Liver (tissue), 9 donors: ENCODE data around the gene CD3D. TPM values are rescaled to one million over a fixed set of nuclear protein-coding genes. Genes with fewer than 3 reads are reported as not detected.

Experiments
- DNase-seq: peaks from one replicate; pipeline ENCODE4 v3.0.0-alpha.2; 2017; ENCODE audit warnings: low spot score
- H3K27ac ChIP-seq, 2 donors: one replicate each; pipeline ENCODE4 v1.7.0; 2013; ENCODE audit warnings: inconsistent platforms in 2 of 2, low read length in 2 of 2, control low read depth in 1 of 2, low read depth in 1 of 2, mild to moderate bottlenecking in 1 of 2
- H3K27me3 ChIP-seq, 4 donors: one replicate each; pipeline versions ENCODE4 v1.6.1 to v1.7.0; 2013; ENCODE audit warnings: low read length in 3 of 4, inconsistent platforms in 1 of 4, mild to moderate bottlenecking in 1 of 4, moderate library complexity in 1 of 4; ENCODE audit not compliant: control insufficient read depth in 4 of 4, insufficient read depth in 4 of 4
- H3K36me3 ChIP-seq, 4 donors: one replicate each; pipeline versions ENCODE4 v1.6.1 to v1.7.0; 2013; ENCODE audit warnings: low read length in 3 of 4, mild to moderate bottlenecking in 3 of 4, low read depth in 1 of 4, moderate library complexity in 1 of 4; ENCODE audit not compliant: control insufficient read depth in 4 of 4, insufficient read depth in 3 of 4
- H3K4me1 ChIP-seq, 4 donors: one replicate each; pipeline versions ENCODE4 v1.6.1 to v1.7.0; 2013; ENCODE audit warnings: low read length in 3 of 4, mild to moderate bottlenecking in 3 of 4, moderate library complexity in 1 of 4; ENCODE audit not compliant: control insufficient read depth in 4 of 4, insufficient read depth in 4 of 4
- H3K4me3 ChIP-seq, 3 donors: one replicate each; pipeline versions ENCODE4 v1.6.1 to v1.7.0; 2013; ENCODE audit warnings: low read length in 3 of 3, control low read depth in 1 of 3, low read depth in 1 of 3, mild to moderate bottlenecking in 1 of 3
- H3K9ac ChIP-seq, 2 donors: one replicate each; pipeline ENCODE4 v1.7.0; 2013; ENCODE audit warnings: low read length in 2 of 2, mild to moderate bottlenecking in 2 of 2, moderate library complexity in 2 of 2, control low read depth in 1 of 2, low read depth in 1 of 2
- H3K9me3 ChIP-seq, 4 donors: one replicate each; pipeline versions ENCODE4 v1.6.1 to v1.7.0; 2013; ENCODE audit warnings: low read length in 3 of 4; ENCODE audit not compliant: control insufficient read depth in 4 of 4
- CTCF ChIP-seq: fragments of 150-350 bp; IDR thresholded peaks from 2 replicates; pipeline ENCODE4 v1.5.1; 2017; ENCODE audit warnings: improper control_type of control experiment, low read depth, low read length; ENCODE audit not compliant: missing input control
- EGR1 ChIP-seq, 2 donors: IDR thresholded peaks; 2 replicates each; pipeline ENCODE4 v1.6.1; 2016 to 2018; ENCODE audit warnings: antibody characterized with exemption in 2 of 2, low read depth in 2 of 2
- FOXA1 ChIP-seq: IDR thresholded peaks from 2 replicates; pipeline ENCODE4 v1.6.1; 2016; ENCODE audit warnings: antibody characterized with exemption
- FOXA2 ChIP-seq: IDR thresholded peaks from 2 replicates; pipeline ENCODE4 v1.6.1; 2016; ENCODE audit warnings: antibody characterized with exemption
- GABPA ChIP-seq, 2 donors: IDR thresholded peaks in 1 of 2; conservative IDR thresholded peaks in 1 of 2; 2 replicates each; pipeline ENCODE4 v1.6.1; 2016; ENCODE audit warnings: antibody characterized with exemption in 2 of 2, mild to moderate bottlenecking in 1 of 2, moderate library complexity in 1 of 2
- HNF4A ChIP-seq, 2 donors: conservative IDR thresholded peaks; 2 replicates each; pipeline ENCODE4 v1.6.1; 2016; ENCODE audit warnings: antibody characterized with exemption in 2 of 2, mild to moderate bottlenecking in 2 of 2
- HNF4G ChIP-seq: IDR thresholded peaks from 2 replicates; pipeline ENCODE4 v1.6.1; 2016; ENCODE audit warnings: antibody characterized with exemption
- JUND ChIP-seq, 2 donors: IDR thresholded peaks; 2 replicates each; pipeline ENCODE4 v1.6.1; 2016; ENCODE audit warnings: antibody characterized with exemption in 2 of 2
- MAX ChIP-seq: IDR thresholded peaks from 2 replicates; pipeline ENCODE4 v1.6.1; 2016; ENCODE audit warnings: antibody characterized with exemption
- NR2F2 ChIP-seq: IDR thresholded peaks from 2 replicates; pipeline ENCODE4 v1.6.1; 2016; ENCODE audit warnings: antibody characterized with exemption
- RAD21 ChIP-seq, 2 donors: IDR thresholded peaks; 2 replicates each; pipeline ENCODE4 v1.6.1; 2016; ENCODE audit warnings: antibody characterized with exemption in 2 of 2, mild to moderate bottlenecking in 2 of 2
- RXRA ChIP-seq, 2 donors: IDR thresholded peaks; 2 replicates each; pipeline ENCODE4 v1.6.1; 2017 to 2018; ENCODE audit warnings: antibody characterized with exemption in 2 of 2, mild to moderate bottlenecking in 1 of 2
- YY1 ChIP-seq: IDR thresholded peaks from 2 replicates; pipeline ENCODE4 v1.6.1; 2016; ENCODE audit warnings: antibody characterized with exemption, mild to moderate bottlenecking
- WGBS: extraction: QIAGEN DNeasy Blood & Tissue Kit; methylation state at CpG from one replicate; pipeline ENCODE4 v1.1.7; 2013; 5-methylcytosine and 5-hydroxymethylcytosine counted together
- polyA plus RNA-seq, 2 donors: library from polyadenylated mRNA; stranded (reverse) in 1 of 2; unstranded in 1 of 2; fragments of 200-250 nt in 1 of 2; fragments of >200 nt in 1 of 2; fragmentation: Nextera tagmentation in 1 of 2; extraction: Ambion mirVana in 1 of 2; gene quantifications; one replicate each; pipeline versions ENCODE4 v1.2.1 to v1.2.3, GENCODE V29; 2013 to 2015
- total RNA-seq, 2 donors: library from RNA; depleted of rRNA; stranded (reverse); fragments of >200 nt; gene quantifications; one replicate each; pipeline ENCODE4 v1.2.3, GENCODE V29; 2014
- TF ChIP-seq, protein P1 (sequence below): IDR thresholded peaks from 2 replicates; pipeline ENCODE4 v1.6.1; 2016; ENCODE audit warnings: antibody characterized with exemption, mild to moderate bottlenecking
- donor health status: healthy.
- donor health status: healthy.
- donor health status: healthy.
- donor health status: healthy.
- donor health status: healthy.

CD3D gene
- total and polyA plus RNA-seq, 4 donors: 1.1 to 1.6 (median 1.2) TPM

GRCh38 chr11:118370774-118371173 is 28.3 kb upstream of the CD3D start:
- no peaks in the 10 kb centered on the region for H3K27me3 ChIP-seq
- DNase-seq: no peak
- no peak overlapping the region for H3K9ac ChIP-seq
- H3K27ac ChIP-seq: no peak overlapping the region
- no peak overlapping the region for H3K4me3 ChIP-seq
- no peaks in the 10 kb centered on the region for H3K9me3 ChIP-seq
- H3K4me1 ChIP-seq: peaks cover 0 to 8% (median 6%) of the 10 kb centered on the region in 4 donors
- TF ChIP-seq HNF4G (no peak), FOXA1 (no peak), YY1 (no peak), GABPA (IDR thresholded peaks at IDR 0.05 in 1 of 2, conservative IDR thresholded peaks at IDR 0.05 in 1 of 2) (no peak), CTCF (no peak), JUND (IDR thresholded peaks at IDR 0.05) (no peak), RAD21 (IDR thresholded peaks at IDR 0.05) (no peak), RXRA (IDR thresholded peaks at IDR 0.05) (no peak), MAX (no peak), HNF4A (conservative IDR thresholded peaks at IDR 0.05) (no peak), EGR1 (IDR thresholded peaks at IDR 0.05; ENCODE audit: low read depth in 2 of 2) (no peak), NR2F2 (no peak)
- TF ChIP-seq, protein P1, sequence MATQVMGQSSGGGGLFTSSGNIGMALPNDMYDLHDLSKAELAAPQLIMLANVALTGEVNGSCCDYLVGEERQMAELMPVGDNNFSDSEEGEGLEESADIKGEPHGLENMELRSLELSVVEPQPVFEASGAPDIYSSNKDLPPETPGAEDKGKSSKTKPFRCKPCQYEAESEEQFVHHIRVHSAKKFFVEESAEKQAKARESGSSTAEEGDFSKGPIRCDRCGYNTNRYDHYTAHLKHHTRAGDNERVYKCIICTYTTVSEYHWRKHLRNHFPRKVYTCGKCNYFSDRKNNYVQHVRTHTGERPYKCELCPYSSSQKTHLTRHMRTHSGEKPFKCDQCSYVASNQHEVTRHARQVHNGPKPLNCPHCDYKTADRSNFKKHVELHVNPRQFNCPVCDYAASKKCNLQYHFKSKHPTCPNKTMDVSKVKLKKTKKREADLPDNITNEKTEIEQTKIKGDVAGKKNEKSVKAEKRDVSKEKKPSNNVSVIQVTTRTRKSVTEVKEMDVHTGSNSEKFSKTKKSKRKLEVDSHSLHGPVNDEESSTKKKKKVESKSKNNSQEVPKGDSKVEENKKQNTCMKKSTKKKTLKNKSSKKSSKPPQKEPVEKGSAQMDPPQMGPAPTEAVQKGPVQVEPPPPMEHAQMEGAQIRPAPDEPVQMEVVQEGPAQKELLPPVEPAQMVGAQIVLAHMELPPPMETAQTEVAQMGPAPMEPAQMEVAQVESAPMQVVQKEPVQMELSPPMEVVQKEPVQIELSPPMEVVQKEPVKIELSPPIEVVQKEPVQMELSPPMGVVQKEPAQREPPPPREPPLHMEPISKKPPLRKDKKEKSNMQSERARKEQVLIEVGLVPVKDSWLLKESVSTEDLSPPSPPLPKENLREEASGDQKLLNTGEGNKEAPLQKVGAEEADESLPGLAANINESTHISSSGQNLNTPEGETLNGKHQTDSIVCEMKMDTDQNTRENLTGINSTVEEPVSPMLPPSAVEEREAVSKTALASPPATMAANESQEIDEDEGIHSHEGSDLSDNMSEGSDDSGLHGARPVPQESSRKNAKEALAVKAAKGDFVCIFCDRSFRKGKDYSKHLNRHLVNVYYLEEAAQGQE: no peak
- 96% methylated on average over 4 of the region's 4 CpGs for WGBS
- H3K36me3 ChIP-seq: peaks cover 22 to 81% (median 70%) of the 10 kb centered on the region in 4 donors

- Histone ChIP-seq H3K9me3 (no peaks in the 10 kb centered on the region), H3K27ac (no peak overlapping the region), H3K9ac (peak overlapping the region in 1 of 2 donors; percentile 0), H3K4me3 (no peak overlapping the region), H3K4me1 (peaks cover 0 to 22% (median 8%) of the 10 kb centered on the region in 4 donors), H3K36me3 (peaks cover 7 to 51% (median 46%) of the 10 kb centered on the region in 4 donors), H3K27me3 (no peaks in the 10 kb centered on the region)
- DNase-seq: no peak
- 38% methylated on average over 1 of the region's 1 CpG for WGBS
- TF ChIP-seq MAX: peak; percentile 35
- peak; percentile 47 for TF ChIP-seq FOXA2
- TF ChIP-seq FOXA1: no peak
- peak in 1 of 2 donors; percentile 15 for TF ChIP-seq RXRA (IDR thresholded peaks at IDR 0.05)
- peak in 1 of 2 donors; percentile 26 for TF ChIP-seq GABPA (IDR thresholded peaks at IDR 0.05 in 1 of 2, conservative IDR thresholded peaks at IDR 0.05 in 1 of 2)
- TF ChIP-seq HNF4A (conservative IDR thresholded peaks at IDR 0.05): peak in 1 of 2 donors; percentile 7
- TF ChIP-seq RAD21 (IDR thresholded peaks at IDR 0.05): no peak
These were observed 23.8 kb upstream of the CD3D start for GRCh38 chr11:118366287-118366686.
